A549 (cell line): ENCODE data around the gene MAGOH.

Experiments used
- CEBPB ChIP-seq, 2 experiments: fragments of >200 bp in 1 of 2; sonication (Bioruptor Twin) in 1 of 2; formaldehyde crosslinking in 1 of 2; IDR thresholded peaks; 2 replicates each; pipeline ENCODE4 v1.6.1; 2012 to 2016
- CHD2 ChIP-seq: fragments of 150-350 bp; IDR thresholded peaks from 2 replicates; pipeline ENCODE4 v1.6.1; 2014; ENCODE audit warnings: low read length; ENCODE audit not compliant: partially characterized antibody
- CTCF ChIP-seq: fragments of >200 bp; sonication (Bioruptor Twin); formaldehyde crosslinking; IDR thresholded peaks from 3 replicates; pipeline ENCODE4 v1.5.1; 2016
- JUN ChIP-seq, 2 experiments: fragments of >200 bp; sonication (Bioruptor Twin); formaldehyde crosslinking; IDR thresholded peaks; 2 replicates in 1 of 2; 3 replicates in 1 of 2; pipeline ENCODE4 v1.6.1; 2016 to 2017
- NFE2L2 ChIP-seq: fragments of 150-350 bp; conservative IDR thresholded peaks from 2 replicates; pipeline ENCODE4 v1.6.1; 2014; ENCODE audit warnings: low read length
- POLR2A ChIP-seq: IDR thresholded peaks from 2 replicates; pipeline ENCODE4 v1.6.1; 2012; ENCODE audit warnings: mild to moderate bottlenecking, low read length

- TF ChIP-seq CTCF (no peak), POLR2A (no peak), NFE2L2 (no peak), CEBPB (IDR thresholded peaks at IDR 0.05) (no peak), CHD2 (no peak), JUN (IDR thresholded peaks at IDR 0.05) (no peak)
Observed at GRCh38 chr1:53274541-53275185, 36.3 kb upstream of the MAGOH start.
